HG02885 (cell line): Measurements from ENCODE around the gene SOX6.
"Not testable (repeated sequence)": the region's sequence is repeated elsewhere in the genome, so short reads cannot be mapped to it uniquely, and the experiment has no call there.

ENCODE experiments used
- ATAC-seq: cut with Tn5 transposase; IDR thresholded peaks from one replicate; pipeline ENCODE4 v1.9.1; 2021; ENCODE audit warnings: mild to moderate bottlenecking; ENCODE audit not compliant: unreplicated experiment, poor library complexity

Gene SOX6

DNA sequence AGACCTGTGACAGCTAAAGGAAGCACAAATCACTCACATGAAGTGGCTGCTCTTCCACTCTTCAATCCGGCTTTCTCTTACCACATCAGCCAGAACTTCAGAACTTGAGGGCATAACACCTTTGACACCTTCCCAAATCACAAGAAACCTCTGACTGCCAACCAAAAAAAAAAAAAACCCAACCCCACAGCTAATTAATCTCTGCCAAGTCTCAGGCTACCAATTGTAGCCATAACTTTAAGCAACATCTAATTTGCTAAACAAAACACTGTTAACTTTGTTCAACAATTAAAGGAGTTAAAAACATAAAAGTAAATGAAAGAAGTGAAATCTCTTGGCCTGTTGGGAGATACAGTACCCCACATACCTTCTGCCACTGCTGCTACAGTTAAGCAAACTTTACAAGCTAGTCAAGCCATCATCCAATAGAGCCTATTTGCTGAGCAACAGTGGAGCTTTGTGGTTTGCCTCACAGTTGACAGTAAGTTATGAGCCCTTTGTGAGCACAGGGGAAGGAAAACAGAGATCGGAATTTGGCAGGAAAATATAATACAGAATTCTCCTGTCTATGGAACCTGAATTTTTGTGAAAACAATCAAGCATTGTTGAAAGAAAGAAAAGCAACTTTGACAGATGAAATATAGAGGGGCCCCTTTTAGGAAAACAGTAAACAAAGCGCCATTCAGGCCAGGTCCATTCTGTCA lies at the start of gene SOX6:
TSS of gene SOX6 (minus strand) at position 490 of the 704 bp plus-strand sequence. CDS start 15,298 bp downstream, outside the sequence.
- no peak for ATAC-seq

DNA sequence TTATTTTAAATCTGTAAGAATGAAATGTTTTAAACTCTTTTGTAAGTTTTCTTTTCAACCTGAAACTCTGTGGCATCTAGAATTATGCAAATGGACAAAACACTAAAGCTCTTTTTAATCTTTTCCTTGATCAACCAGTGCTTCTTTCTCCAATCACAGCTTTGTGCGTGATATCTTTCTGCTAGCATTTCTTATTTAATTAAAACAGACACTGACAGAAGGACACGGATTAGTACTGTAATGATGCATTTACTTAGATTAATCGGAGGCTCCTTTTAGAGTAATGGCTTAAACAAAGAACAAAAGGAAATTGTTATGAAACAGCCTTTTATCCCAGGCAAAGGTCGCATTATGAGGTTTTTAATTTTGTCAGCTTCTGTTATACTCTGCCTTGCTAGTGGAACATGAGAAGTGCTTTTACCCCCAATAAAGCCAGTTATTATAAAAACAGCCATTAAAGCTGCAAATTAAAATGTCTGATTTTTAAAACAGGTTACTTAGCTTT lies 48.5 kb upstream of the SOX6 start:
- no peak for ATAC-seq

- no peak for ATAC-seq
Measured at GRCh38 chr11:16403851-16404250, 47.5 kb upstream of the SOX6 start.

GRCh38 chr11:16403448-16403803 lies 47.1 kb upstream of the SOX6 start:
- ATAC-seq: no peak

GRCh38 chr11:16402654-16403447 lies 46.5 kb upstream of the SOX6 start:
- no peak for ATAC-seq

DNA sequence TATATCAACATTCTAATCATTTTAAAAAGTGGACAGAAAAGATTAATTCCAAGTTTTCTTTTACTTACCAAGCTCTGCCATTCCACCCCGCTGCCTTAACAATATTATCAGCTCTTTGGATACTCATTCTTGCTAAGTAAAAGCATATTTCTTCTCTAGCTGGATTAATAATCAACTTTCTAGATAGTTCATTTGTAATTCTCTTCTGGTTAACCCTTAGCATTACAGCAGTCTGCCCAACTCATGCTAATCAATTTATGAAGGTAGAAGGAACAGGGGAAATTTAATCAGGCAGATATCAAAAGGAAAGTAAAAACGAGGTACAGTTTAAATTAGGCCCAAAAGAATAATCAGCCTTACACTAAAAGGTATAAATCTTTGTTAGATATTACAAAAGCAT lies 41.0 kb upstream of the SOX6 start:
- no peak for ATAC-seq

DNA sequence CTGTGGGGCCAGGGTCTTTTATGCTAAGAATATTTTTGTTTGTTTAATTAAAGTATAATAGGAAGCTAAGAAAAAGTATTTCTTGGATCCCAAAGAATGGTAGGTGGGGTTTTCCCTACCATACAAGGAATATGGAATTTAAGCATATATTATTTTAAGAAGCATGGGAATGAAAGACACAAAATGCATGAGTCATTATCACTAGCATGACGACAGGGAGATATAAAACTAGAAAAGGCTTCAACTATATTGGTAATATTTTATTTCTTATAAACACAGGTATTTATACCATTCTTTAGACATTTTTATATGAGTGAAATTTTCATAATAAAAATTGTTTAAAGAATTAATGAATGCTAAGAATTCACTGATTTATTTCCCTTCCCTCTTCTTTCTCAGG lies 39.3 kb upstream of the SOX6 start:
- ATAC-seq: no peak

- ATAC-seq: no peak
Measured at GRCh38 chr11:16394947-16395346, 38.6 kb upstream of the SOX6 start.

- ATAC-seq: no peak
Measured at GRCh38 chr11:16393340-16393739, 37.0 kb upstream of the SOX6 start.

- ATAC-seq: no peak
Measured at GRCh38 chr11:16392616-16393015, 36.3 kb upstream of the SOX6 start.

DNA sequence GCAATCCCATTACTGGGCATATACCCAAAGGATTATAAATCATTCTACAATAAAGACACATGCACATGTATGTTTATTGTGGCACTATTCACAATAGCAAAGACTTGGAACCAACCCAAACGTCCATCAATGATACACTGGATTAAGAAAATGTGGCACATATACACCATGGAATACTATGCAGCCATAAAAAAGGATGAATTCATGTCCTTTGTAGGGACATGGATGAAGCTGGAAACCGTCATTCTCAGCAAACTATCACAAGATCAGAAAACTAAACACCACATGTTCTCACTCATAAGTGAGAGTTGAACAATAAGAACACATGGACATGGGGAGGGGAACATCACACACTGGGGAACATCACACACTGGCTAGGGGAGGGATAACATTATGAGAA lies 34.5 kb upstream of the SOX6 start:
- ATAC-seq: not testable (repeated sequence)

GRCh38 chr11:16385099-16385498 lies 28.8 kb upstream of the SOX6 start:
- ATAC-seq: no peak

DNA sequence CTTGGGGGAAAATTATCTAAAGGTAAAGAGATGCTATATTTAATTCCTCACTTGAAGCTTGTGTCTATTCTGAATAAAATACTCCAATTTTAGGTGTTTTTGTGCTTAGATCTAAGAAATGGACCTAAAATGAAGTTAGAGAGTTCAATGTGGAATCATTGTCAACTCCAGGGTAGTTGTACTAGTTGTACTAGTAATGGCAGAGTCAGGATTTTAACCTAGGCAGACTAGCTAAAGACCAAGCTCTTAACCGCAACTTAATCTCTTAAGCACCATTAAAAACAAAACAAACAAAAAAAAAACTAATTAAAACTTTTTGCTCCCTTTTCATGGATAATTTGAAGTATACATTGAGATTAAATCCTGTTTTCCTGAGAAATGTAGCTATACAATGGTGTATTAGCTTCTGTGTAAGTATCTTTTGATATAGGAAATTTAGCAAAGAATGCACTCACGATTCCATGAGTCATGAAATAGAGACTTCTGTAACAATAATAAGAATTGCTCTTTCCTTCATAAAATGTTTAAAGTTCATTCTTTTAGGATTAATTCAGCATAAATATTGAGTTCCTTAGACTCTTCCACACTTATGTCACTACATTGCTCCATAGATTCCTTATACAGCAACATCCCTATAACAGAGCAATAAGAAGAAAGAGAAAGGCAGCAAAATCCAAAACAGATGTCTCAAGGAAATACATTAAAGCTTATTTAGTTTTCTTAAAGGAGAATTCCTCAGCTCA lies 26.5 kb upstream of the SOX6 start:
- no peak for ATAC-seq

- ATAC-seq: no peak
Measured at GRCh38 chr11:16382186-16382585, 25.8 kb upstream of the SOX6 start.

GRCh38 chr11:16380941-16381568 lies 24.7 kb upstream of the SOX6 start:
- ATAC-seq: no peak

GRCh38 chr11:16378906-16379305 lies 22.6 kb upstream of the SOX6 start:
- ATAC-seq: no peak

GRCh38 chr11:16377746-16378145 lies 21.4 kb upstream of the SOX6 start:
- ATAC-seq: no peak

GRCh38 chr11:16375664-16376063 lies 19.3 kb upstream of the SOX6 start:
- not testable (repeated sequence) for ATAC-seq

DNA sequence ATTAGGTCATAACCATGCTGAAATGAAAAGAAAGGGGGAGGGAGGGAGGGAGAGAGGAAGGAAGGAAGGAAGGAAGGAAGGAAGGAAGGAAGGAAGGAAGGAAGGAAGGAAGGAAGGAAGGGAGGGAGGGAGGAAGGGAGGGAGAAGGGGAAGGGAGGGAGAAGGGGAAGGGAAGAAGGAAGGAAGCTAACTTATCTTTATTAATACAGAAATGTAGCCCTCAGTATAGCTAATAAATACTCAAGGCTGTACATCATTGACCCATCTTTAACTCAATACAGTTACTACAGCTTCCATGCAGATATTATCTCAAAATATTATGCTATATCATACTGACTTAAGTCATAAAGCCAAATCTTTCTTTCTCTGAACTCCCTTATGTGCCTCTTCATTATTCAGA lies 17.4 kb upstream of the SOX6 start:
- no peak for ATAC-seq

DNA sequence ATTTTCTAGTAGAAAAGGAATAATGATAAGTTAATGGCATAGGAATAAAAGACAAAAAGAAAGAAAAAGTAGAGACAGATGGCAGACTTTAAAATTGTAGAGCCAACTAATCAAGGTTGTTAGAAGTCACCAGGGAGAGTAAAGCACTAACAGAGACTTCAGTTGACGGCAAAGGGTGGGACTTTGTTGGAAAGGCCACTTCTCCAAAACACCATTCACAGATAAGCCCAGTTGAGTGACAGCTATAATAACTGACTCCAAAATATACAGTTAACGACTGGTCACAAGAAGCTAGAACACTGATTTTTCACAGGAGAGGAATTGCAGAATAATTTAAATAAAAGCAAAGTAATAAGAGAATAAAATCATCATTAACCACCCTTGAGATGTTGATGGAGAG lies 16.0 kb upstream of the SOX6 start:
- ATAC-seq: no peak

GRCh38 chr11:16367252-16367651 lies 10.9 kb upstream of the SOX6 start:
- peak; percentile 59 for ATAC-seq
